ENCODE data around the gene ESYT2. TPM values are rescaled to one million over a fixed set of nuclear protein-coding genes. Genes with fewer than 3 reads are reported as not detected.
"Not testable (repeated sequence)": the region's sequence is repeated elsewhere in the genome, so short reads cannot be mapped to it uniquely, and the experiment has no call there.

The ESYT2 gene
- total RNA-seq, 6 experiments from 2014 or later, result 46.1 to 57.8 (median 52.5) TPM

- no peak for TF ChIP-seq CTCF (IDR thresholded peaks at IDR 0.05)
- Mint-ChIP-seq H3K4me3 (peak overlapping the region; percentile 85), H3K36me3 (ENCODE audit: low read depth) (peaks cover 35% of the 10 kb centered on the region), H3K27me3 (ENCODE audit: insufficient read depth) (no peaks in the 10 kb centered on the region), H3K27ac (peak overlapping the region; percentile 62; the same call in 1 of the 2 replicates), H3K9me3 (no peaks in the 10 kb centered on the region), H3K4me1 (ENCODE audit: low read depth) (peaks cover 44% of the 10 kb centered on the region)
- no peak for DNase-seq
These were observed 126.4 kb downstream of the ESYT2 start for GRCh38 chr7:158702944-158703343.

GRCh38 chr7:158702196-158702595 is 127.1 kb downstream of the ESYT2 start:
- Mint-ChIP-seq H3K36me3 (ENCODE audit: low read depth) (peaks cover 39% of the 10 kb centered on the region), H3K27ac (peak overlapping the region; percentile 29; the same call in 1 of the 2 replicates), H3K4me3 (peak overlapping the region; percentile 85; the same call in 1 of the 2 replicates), H3K9me3 (no peaks in the 10 kb centered on the region), H3K4me1 (ENCODE audit: low read depth) (peaks cover 44% of the 10 kb centered on the region), H3K27me3 (ENCODE audit: insufficient read depth) (no peaks in the 10 kb centered on the region)
- no peak for TF ChIP-seq CTCF (IDR thresholded peaks at IDR 0.05)
- DNase-seq, result no peak

GRCh38 chr7:158700008-158700407 is 129.3 kb downstream of the ESYT2 start:
- Mint-ChIP-seq H3K4me1 (ENCODE audit: low read depth) (peaks cover 49% of the 10 kb centered on the region), H3K9me3 (no peaks in the 10 kb centered on the region), H3K27ac (no peak overlapping the region), H3K4me3 (no peak overlapping the region), H3K27me3 (ENCODE audit: insufficient read depth) (no peaks in the 10 kb centered on the region), H3K36me3 (ENCODE audit: low read depth) (peaks cover 39% of the 10 kb centered on the region)
- TF ChIP-seq CTCF (IDR thresholded peaks at IDR 0.05), result no peak
- no peak for DNase-seq

GRCh38 chr7:158699341-158699740 is 130.0 kb downstream of the ESYT2 start:
- Mint-ChIP-seq H3K4me1 (ENCODE audit: low read depth) (peaks cover 52% of the 10 kb centered on the region), H3K27me3 (ENCODE audit: insufficient read depth) (no peaks in the 10 kb centered on the region), H3K27ac (no peak overlapping the region; the same call in 1 of the 2 replicates), H3K4me3 (no peak overlapping the region), H3K9me3 (no peaks in the 10 kb centered on the region), H3K36me3 (ENCODE audit: low read depth) (peaks cover 39% of the 10 kb centered on the region)
- no peak for DNase-seq
- TF ChIP-seq CTCF (IDR thresholded peaks at IDR 0.05), result no peak

- no peak for TF ChIP-seq CTCF (IDR thresholded peaks at IDR 0.05)
- DNase-seq, result no peak
- Mint-ChIP-seq H3K27me3 (ENCODE audit: insufficient read depth) (no peaks in the 10 kb centered on the region), H3K36me3 (ENCODE audit: low read depth) (peaks cover 39% of the 10 kb centered on the region), H3K9me3 (no peaks in the 10 kb centered on the region), H3K27ac (no peak overlapping the region), H3K4me1 (ENCODE audit: low read depth) (peaks cover 51% of the 10 kb centered on the region), H3K4me3 (no peak overlapping the region)
These were observed 130.6 kb downstream of the ESYT2 start for GRCh38 chr7:158698657-158699195.

GRCh38 chr7:158697597-158697996 is 131.7 kb downstream of the ESYT2 start:
- not testable (repeated sequence) for H3K27me3 Mint-ChIP-seq (ENCODE audit: insufficient read depth); H3K9me3 Mint-ChIP-seq; H3K27ac Mint-ChIP-seq; DNase-seq; H3K4me3 Mint-ChIP-seq
- peaks cover 39% of the 10 kb centered on the region for H3K4me1 Mint-ChIP-seq (ENCODE audit: low read depth)
- H3K36me3 Mint-ChIP-seq (ENCODE audit: low read depth), result peaks cover 30% of the 10 kb centered on the region

Measured in HFFc6 (cell line).